H9 (cell line): ENCODE data around the gene CRELD2. TPM values are rescaled to one million over a fixed set of nuclear protein-coding genes. Genes with fewer than 3 reads are reported as not detected.
A peak's percentile ranks its signal among the peaks of the same experiment; 100 is the strongest.

Experiments used
- DNase-seq: peaks from one replicate; pipeline ENCODE4 v3.0.0-alpha.2; 2017
- H2AFZ ChIP-seq: one replicate; pipeline ENCODE4 v1.6.1; 2013; ENCODE audit warnings: mild to moderate bottlenecking, low read length, control low read depth, moderate library complexity
- H2AK5ac ChIP-seq: 2 replicates; pipeline ENCODE4 v1.6.1; 2013; ENCODE audit warnings: low read length, control low read depth, mixed read lengths; ENCODE audit not compliant: insufficient read length
- H2BK120ac ChIP-seq: one replicate; pipeline ENCODE4 v1.6.1; 2013; ENCODE audit warnings: low read depth, mild to moderate bottlenecking, low read length, control low read depth, inconsistent platforms; ENCODE audit not compliant: poor library complexity, severe bottlenecking
- H2BK12ac ChIP-seq: 2 replicates; pipeline ENCODE4 v1.6.1; 2013; ENCODE audit warnings: low read length, control low read depth, mixed read lengths, low read depth; ENCODE audit not compliant: insufficient read length
- H2BK15ac ChIP-seq: 2 replicates; pipeline ENCODE4 v1.6.1; 2013; ENCODE audit warnings: low read depth, low read length, control low read depth
- H2BK20ac ChIP-seq: one replicate; pipeline ENCODE4 v1.6.1; 2013; ENCODE audit warnings: low read depth, mild to moderate bottlenecking, low read length, control low read depth, inconsistent platforms; ENCODE audit not compliant: poor library complexity, severe bottlenecking
- H2BK5ac ChIP-seq: 2 replicates; pipeline ENCODE4 v1.6.1; 2013; ENCODE audit warnings: low read length, control low read depth, mixed read lengths; ENCODE audit not compliant: insufficient read length
- H3K14ac ChIP-seq: 2 replicates; pipeline ENCODE4 v1.6.1; 2013; ENCODE audit warnings: low read length, control low read depth; ENCODE audit not compliant: insufficient read depth
- H3K18ac ChIP-seq: 2 replicates; pipeline ENCODE4 v1.6.1; 2013; ENCODE audit warnings: low read depth, mild to moderate bottlenecking, mixed read lengths, low read length, control low read depth; ENCODE audit not compliant: insufficient read length
- H3K23ac ChIP-seq: 2 replicates; pipeline ENCODE4 v1.6.1; 2013; ENCODE audit warnings: low read length, control low read depth, mixed read lengths, low read depth; ENCODE audit not compliant: insufficient read length
- H3K23me2 ChIP-seq: 2 replicates; pipeline ENCODE4 v1.6.1; 2013; ENCODE audit warnings: low read depth, mild to moderate bottlenecking, mixed read lengths, low read length, control low read depth; ENCODE audit not compliant: insufficient read length, poor library complexity, severe bottlenecking
- H3K27ac ChIP-seq: 2 replicates; pipeline ENCODE4 v1.5.1; 2013; ENCODE audit warnings: low read length, control low read depth, mixed read lengths, low read depth; ENCODE audit not compliant: insufficient read length
- H3K27me3 ChIP-seq: 2 replicates; pipeline ENCODE4 v1.6.1; 2013; ENCODE audit warnings: low read length, control low read depth, inconsistent platforms; ENCODE audit not compliant: insufficient read depth
- H3K4ac ChIP-seq: 2 replicates; pipeline ENCODE4 v1.6.1; 2013; ENCODE audit warnings: low read depth, mild to moderate bottlenecking, control low read depth, inconsistent platforms, low read length, moderate library complexity
- H3K4me1 ChIP-seq: 2 replicates; pipeline ENCODE4 v1.6.1; 2013; ENCODE audit warnings: low read length, control low read depth, inconsistent platforms; ENCODE audit not compliant: insufficient read depth
- H3K4me2 ChIP-seq: 2 replicates; pipeline ENCODE4 v1.6.1; 2013; ENCODE audit warnings: low read length, control low read depth, mixed read lengths; ENCODE audit not compliant: insufficient read length, insufficient read depth
- H3K56ac ChIP-seq: 2 replicates; pipeline ENCODE4 v1.6.1; 2013; ENCODE audit warnings: low read depth, mild to moderate bottlenecking, mixed read lengths, low read length, control low read depth; ENCODE audit not compliant: insufficient read length
- H3K79me1 ChIP-seq: 2 replicates; pipeline ENCODE4 v1.6.1; 2013; ENCODE audit warnings: low read depth, mild to moderate bottlenecking, moderate library complexity, low read length, control low read depth, inconsistent platforms; ENCODE audit not compliant: insufficient read depth, poor library complexity, severe bottlenecking
- H3K79me2 ChIP-seq: 2 replicates; pipeline ENCODE4 v1.6.1; 2013; ENCODE audit warnings: low read length, control low read depth, inconsistent platforms; ENCODE audit not compliant: insufficient read depth
- H3K9ac ChIP-seq: 2 replicates; pipeline ENCODE4 v1.6.1; 2013; ENCODE audit warnings: low read length, control low read depth, mixed read lengths; ENCODE audit not compliant: insufficient read length; ENCODE audit errors: extremely low read depth
- H3K9me3 ChIP-seq: one replicate; pipeline ENCODE4 v1.6.1; 2013; ENCODE audit warnings: low read depth, low read length, inconsistent platforms; ENCODE audit not compliant: control insufficient read depth
- H3T11ph ChIP-seq: one replicate; pipeline ENCODE4 v1.6.1; 2013; ENCODE audit warnings: mild to moderate bottlenecking, low read length, control low read depth, inconsistent platforms
- H4K20me1 ChIP-seq: one replicate; pipeline ENCODE4 v1.6.1; 2013; ENCODE audit not compliant: control insufficient read depth, insufficient read length, insufficient read depth
- H4K5ac ChIP-seq: 2 replicates; pipeline ENCODE4 v1.6.1; 2013; ENCODE audit warnings: low read depth, mild to moderate bottlenecking, mixed read lengths, low read length, control low read depth; ENCODE audit not compliant: insufficient read length
- H4K8ac ChIP-seq: replicated peaks from 2 replicates; pipeline ENCODE4 v1.6.1; 2013; ENCODE audit warnings: low read length, control low read depth, mixed read lengths, low read depth; ENCODE audit not compliant: insufficient read length
- H4K91ac ChIP-seq: 2 replicates; pipeline ENCODE4 v1.6.1; 2013; ENCODE audit warnings: low read depth, mild to moderate bottlenecking, moderate library complexity, mixed read lengths, low read length, control low read depth; ENCODE audit not compliant: insufficient read length
- H3K27ac Mint-ChIP-seq, 3 experiments: 2 replicates in 2 of 3; 3 replicates in 1 of 3; pipeline ENCODE4 v1.8.0; 2020 to 2021; ENCODE audit warnings: mixed read lengths in 3 of 3, mild to moderate bottlenecking in 1 of 3, moderate library complexity in 1 of 3
- H3K27me3 Mint-ChIP-seq: 2 replicates; pipeline ENCODE4 v1.8.0; 2021; ENCODE audit warnings: low read depth, mild to moderate bottlenecking, moderate library complexity, mixed read lengths
- H3K36me3 Mint-ChIP-seq, 3 experiments: 2 replicates in 2 of 3; 3 replicates in 1 of 3; pipeline ENCODE4 v1.8.0; 2020 to 2021; ENCODE audit warnings: low read depth in 3 of 3, mixed read lengths in 3 of 3; ENCODE audit not compliant: insufficient read depth in 1 of 3
- H3K4me1 Mint-ChIP-seq, 2 experiments: 2 replicates each; pipeline ENCODE4 v1.8.0; 2020; ENCODE audit warnings: mixed read lengths in 2 of 2
- H3K4me3 Mint-ChIP-seq, 2 experiments: 2 replicates in 1 of 2; 3 replicates in 1 of 2; pipeline ENCODE4 v1.8.0; 2020 to 2021; ENCODE audit warnings: mild to moderate bottlenecking in 2 of 2, mixed read lengths in 2 of 2, moderate library complexity in 1 of 2
- H3K9me3 Mint-ChIP-seq, 2 experiments: 2 replicates in 1 of 2; 3 replicates in 1 of 2; pipeline ENCODE4 v1.8.0; 2020; ENCODE audit warnings: mild to moderate bottlenecking in 2 of 2, mixed read lengths in 2 of 2, moderate library complexity in 1 of 2
- WGBS: extraction: QIAGEN DNeasy Blood & Tissue Kit; methylation state at CpG from one replicate; pipeline ENCODE4 v1.1.7; 2013; ENCODE audit warnings: missing lambda C conversion rate, low lambda C conversion rate, mixed read lengths; ENCODE audit not compliant: insufficient read length; ENCODE audit errors: extremely low coverage; 5-methylcytosine and 5-hydroxymethylcytosine counted together
- total RNA-seq: library from RNA; stranded (reverse); gene quantifications from 2 replicates; pipeline ENCODE4 v1.2.1, GENCODE V29; 2021
- TF ChIP-seq, protein P1 (sequence below): fragments of 200-600 bp; sonication (generic); conservative IDR thresholded peaks from 3 replicates; pipeline ENCODE4 v1.8.0; 2021; ENCODE audit warnings: antibody characterized with exemption, mild to moderate bottlenecking

The CRELD2 gene
- total RNA-seq, 1 experiment from 2014 or later: 34.7 TPM

DNA sequence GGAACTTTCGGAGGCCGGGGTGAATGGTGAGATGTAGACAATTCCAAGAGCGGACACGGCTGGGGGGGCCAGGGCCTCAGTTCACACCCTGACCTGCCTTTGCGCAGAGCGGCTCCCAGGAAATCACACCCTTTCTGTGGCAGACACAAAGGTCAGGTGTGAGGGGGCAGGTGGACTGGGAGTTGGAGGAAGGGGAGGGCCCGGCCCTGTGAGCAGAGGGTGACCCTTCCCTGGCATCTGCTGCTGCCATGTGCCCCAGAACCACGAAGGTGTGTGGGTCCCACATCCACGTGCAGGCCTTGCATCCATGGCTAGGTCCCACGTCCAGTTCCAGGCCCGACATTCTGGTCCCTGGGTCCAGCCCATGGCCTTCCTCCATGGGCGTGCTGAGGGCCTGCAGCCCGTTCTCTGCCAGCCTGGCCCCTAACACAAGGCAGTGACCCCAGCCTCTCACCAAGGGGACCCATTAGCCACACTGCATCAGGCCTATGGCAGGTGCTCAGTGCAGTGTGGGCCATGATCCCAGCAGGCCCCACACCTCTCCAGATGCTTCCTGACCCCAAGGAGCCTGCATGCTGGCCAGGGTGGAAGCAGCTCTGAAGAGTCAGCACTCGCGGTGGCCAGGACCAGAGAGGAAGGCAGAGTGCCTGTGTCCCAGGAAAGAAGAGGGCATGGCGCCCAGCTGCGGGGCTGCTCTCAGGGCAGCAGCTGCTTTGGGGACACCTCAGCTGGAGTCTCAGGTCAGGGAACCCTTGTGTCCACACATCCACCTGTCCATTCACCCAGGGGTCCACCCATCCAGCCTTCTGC is 23.3 kb downstream of the CRELD2 start:
- H4K8ac ChIP-seq: no peak overlapping the region
- no peak overlapping the region for H2BK12ac ChIP-seq
- H3K9me3 ChIP-seq: no peaks in the 10 kb centered on the region
- no peak overlapping the region for H2BK15ac ChIP-seq
- H4K20me1 ChIP-seq: no peaks in the 10 kb centered on the region
- no peaks in the 10 kb centered on the region; a peak in 2 of 5 replicates for H3K9me3 Mint-ChIP-seq
- no peaks in the 10 kb centered on the region for H3K36me3 Mint-ChIP-seq
- no peak overlapping the region for H3K4ac ChIP-seq
- H3K9ac ChIP-seq: no peak overlapping the region
- H3K23me2 ChIP-seq: no peaks in the 10 kb centered on the region
- no peaks in the 10 kb centered on the region for H3K79me2 ChIP-seq
- H3K14ac ChIP-seq: no peak overlapping the region
- TF ChIP-seq, protein P1, sequence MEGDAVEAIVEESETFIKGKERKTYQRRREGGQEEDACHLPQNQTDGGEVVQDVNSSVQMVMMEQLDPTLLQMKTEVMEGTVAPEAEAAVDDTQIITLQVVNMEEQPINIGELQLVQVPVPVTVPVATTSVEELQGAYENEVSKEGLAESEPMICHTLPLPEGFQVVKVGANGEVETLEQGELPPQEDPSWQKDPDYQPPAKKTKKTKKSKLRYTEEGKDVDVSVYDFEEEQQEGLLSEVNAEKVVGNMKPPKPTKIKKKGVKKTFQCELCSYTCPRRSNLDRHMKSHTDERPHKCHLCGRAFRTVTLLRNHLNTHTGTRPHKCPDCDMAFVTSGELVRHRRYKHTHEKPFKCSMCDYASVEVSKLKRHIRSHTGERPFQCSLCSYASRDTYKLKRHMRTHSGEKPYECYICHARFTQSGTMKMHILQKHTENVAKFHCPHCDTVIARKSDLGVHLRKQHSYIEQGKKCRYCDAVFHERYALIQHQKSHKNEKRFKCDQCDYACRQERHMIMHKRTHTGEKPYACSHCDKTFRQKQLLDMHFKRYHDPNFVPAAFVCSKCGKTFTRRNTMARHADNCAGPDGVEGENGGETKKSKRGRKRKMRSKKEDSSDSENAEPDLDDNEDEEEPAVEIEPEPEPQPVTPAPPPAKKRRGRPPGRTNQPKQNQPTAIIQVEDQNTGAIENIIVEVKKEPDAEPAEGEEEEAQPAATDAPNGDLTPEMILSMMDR: no peak
- H2AK5ac ChIP-seq: no peak overlapping the region
- no peak overlapping the region for H3K4me3 Mint-ChIP-seq
- H3K18ac ChIP-seq: no peak overlapping the region
- no peak overlapping the region for H3T11ph ChIP-seq
- no peak overlapping the region for H2AFZ ChIP-seq
- no peak overlapping the region for H3K27ac ChIP-seq
- H3K4me1 Mint-ChIP-seq: peaks cover 12 to 20% of the 10 kb centered on the region in 2 experiments
- H4K5ac ChIP-seq: no peak overlapping the region
- H3K4me1 ChIP-seq: no peaks in the 10 kb centered on the region; the same call in 1 of the 2 replicates
- no CpG with 5 or more reads among the region's 17 CpGs for WGBS
- no peak overlapping the region for H3K4me2 ChIP-seq
- no peak overlapping the region for H2BK20ac ChIP-seq
- DNase-seq: no peak
- H3K79me1 ChIP-seq: no peaks in the 10 kb centered on the region
- peak overlapping the region in 1 of 3 experiments; percentile 72; a peak in 1 of 7 replicates for H3K27ac Mint-ChIP-seq
- H3K27me3 ChIP-seq: no peaks in the 10 kb centered on the region
- no peak overlapping the region for H4K91ac ChIP-seq
- H3K23ac ChIP-seq: no peak overlapping the region
- H2BK120ac ChIP-seq: no peak overlapping the region
- H3K56ac ChIP-seq: no peak overlapping the region
- no peaks in the 10 kb centered on the region for H3K27me3 Mint-ChIP-seq
- no peak overlapping the region for H2BK5ac ChIP-seq
